ENCODE measurements around the gene SERPINF2. TPM values are rescaled to one million over a fixed set of nuclear protein-coding genes. Genes with fewer than 3 reads are reported as not detected.
"Not testable (repeated sequence)": the region's sequence is repeated elsewhere in the genome, so short reads cannot be mapped to it uniquely, and the experiment has no call there.

Gene SERPINF2
- total RNA-seq, 4 donors from 2014 or later = 0.85 to 6.4 (median 4.3) TPM

- Histone ChIP-seq H3K4me3 (peak overlapping the region; percentile 5 to 29 (median 19)), H3K27me3 (no peaks in the 10 kb centered on the region), H3K4me1 (peaks cover 44 to 48% of the 10 kb centered on the region in 2 donors), H3K27ac (peak overlapping the region; percentile 95 to 100 (median 99)), H3K9me3 (no peaks in the 10 kb centered on the region), H3K36me3 (peaks cover 0 to 1% of the 10 kb centered on the region in 2 donors)
- in situ Hi-C loops (cut with MboI; ENCODE audit: low sequenced_read_pairs in 4 of 4) = loop anchor here in 3 of 4 donors (5.0 to 10.0 kb wide), 2 partner anchors 54 to 61 kb away; no protein-coding TSS in a partner anchor
- DNase-seq = peak; percentile 50 to 76
- intact Hi-C loops (cut with DNase I; ENCODE audit: low total_unique reads) = loop anchor here (1.0 to 2.0 kb wide), 4 partner anchors 42 to 144 kb away; partner anchors contain the start of gene SERPINF1
- ATAC-seq = no peak
- TF ChIP-seq CTCF (IDR thresholded peaks at IDR 0.05 in 4 of 5, conservative IDR thresholded peaks at IDR 0.05 in 1 of 5) (peak; percentile 97 to 99 (median 98)), POLR2A (IDR thresholded peaks at IDR 0.05) (no peak)
These were observed 21.8 kb upstream of the SERPINF2 start for GRCh38 chr17:1720856-1721386.

DNA sequence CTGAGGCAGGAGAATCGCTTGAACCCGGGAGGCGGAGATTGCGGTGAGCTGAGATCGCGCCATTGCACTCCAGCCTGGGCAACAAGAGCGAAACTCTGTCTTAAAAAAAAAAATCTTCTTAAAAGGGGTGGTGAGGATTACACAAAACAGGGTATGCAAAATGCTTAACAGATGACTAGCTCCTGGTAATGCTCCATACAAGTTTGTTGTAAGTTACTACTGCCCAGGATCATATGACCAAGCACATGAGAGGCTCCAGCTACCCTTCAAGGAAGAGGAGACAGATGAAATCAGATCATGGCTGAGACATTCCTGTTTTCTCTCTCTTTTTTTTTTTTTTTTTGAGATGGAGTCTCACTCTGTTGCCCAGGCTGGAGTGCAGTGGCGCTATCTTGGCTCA lies 20.6 kb upstream of the SERPINF2 start:
- in situ Hi-C loops (cut with MboI; ENCODE audit: low sequenced_read_pairs in 4 of 4) = loop anchor here in 3 of 4 donors (5.0 to 10.0 kb wide), 2 partner anchors 53 to 60 kb away; no protein-coding TSS in a partner anchor
- DNase-seq = not testable (repeated sequence)
- H3K27ac ChIP-seq = peak overlapping the region; percentile 95 to 100 (median 99)

GRCh38 chr17:1724351-1724868 lies 18.3 kb upstream of the SERPINF2 start, which contains the start of gene WDR81:
Gene WDR81 (plus strand): TSS chr17:1724704. CDS start chr17:1724960, 256 bp downstream.
- H3K4me3 ChIP-seq = peak within 1 kb of the TSS; percentile 62 to 88 (median 76)
- H3K27me3 ChIP-seq = no peaks in the 10 kb centered on the region
- intact Hi-C loops (cut with DNase I; ENCODE audit: low total_unique reads) = no loop called here
- H3K9me3 ChIP-seq = no peaks in the 10 kb centered on the region
- TF ChIP-seq CTCF (IDR thresholded peaks at IDR 0.05 in 4 of 5, conservative IDR thresholded peaks at IDR 0.05 in 1 of 5) (peak in 2 of 5 experiments; percentile 43 to 61), POLR2A (IDR thresholded peaks at IDR 0.05) (peak; percentile 82 to 92)
- H3K36me3 ChIP-seq = peaks cover 0 to 25% of the 10 kb centered on the region in 2 donors
- peak; percentile 91 to 93 for DNase-seq
- peak; percentile 71 to 78 for ATAC-seq
- in situ Hi-C loops (cut with MboI; ENCODE audit: low sequenced_read_pairs in 4 of 4) = loop anchor here in 3 of 4 donors (5.0 to 10.0 kb wide), 2 partner anchors 50 to 58 kb away; no protein-coding TSS in a partner anchor
- H3K4me1 ChIP-seq = peaks cover 44 to 48% of the 10 kb centered on the region in 2 donors
- peak within 1 kb of the TSS; percentile 95 to 100 (median 99) for H3K27ac ChIP-seq

More for the DNA sequence above, 20.6 kb upstream of the SERPINF2 start:
- intact Hi-C loops (cut with DNase I; ENCODE audit: low total_unique reads); H3K9me3 ChIP-seq; H3K4me3 ChIP-seq; H3K27me3 ChIP-seq; H3K36me3 ChIP-seq; ATAC-seq: not testable (repeated sequence)
- peaks cover 50 to 56% of the 10 kb centered on the region in 2 donors for H3K4me1 ChIP-seq

- peaks cover 0 to 27% of the 10 kb centered on the region in 2 donors for H3K36me3 ChIP-seq
- in situ Hi-C loops (cut with MboI; ENCODE audit: low sequenced_read_pairs in 4 of 4) (loop anchor here in 3 of 4 donors (5.0 to 10.0 kb wide), 2 partner anchors 50 to 57 kb away; no protein-coding TSS in a partner anchor), intact Hi-C loops (cut with DNase I; ENCODE audit: low total_unique reads) (no loop called here)
- peak overlapping the region; percentile 95 to 100 (median 99) for H3K27ac ChIP-seq
- H3K4me1 ChIP-seq = peaks cover 47 to 53% of the 10 kb centered on the region in 2 donors
- no peaks in the 10 kb centered on the region for H3K27me3 ChIP-seq
- H3K9me3 ChIP-seq = no peaks in the 10 kb centered on the region
- peak in 3 of 5 experiments; percentile 6 to 24 (median 10) for TF ChIP-seq CTCF (IDR thresholded peaks at IDR 0.05 in 4 of 5, conservative IDR thresholded peaks at IDR 0.05 in 1 of 5)
- no peak for TF ChIP-seq POLR2A (IDR thresholded peaks at IDR 0.05)
- peak overlapping the region; percentile 62 to 88 (median 76) for H3K4me3 ChIP-seq
- DNase-seq = peak in 1 of 2 donors; percentile 19
- ATAC-seq = peak; percentile 25 to 31
These were observed 17.6 kb upstream of the SERPINF2 start for GRCh38 chr17:1724869-1725641.
